Measurements from ENCODE around the gene ZGPAT. TPM values are rescaled to one million over a fixed set of nuclear protein-coding genes. Genes with fewer than 3 reads are reported as not detected.

The ZGPAT gene
- total and polyA plus RNA-seq, 2 of the 13 experiments (the other 11 are each of a cell fraction or from before 2014, with no cell fraction given), result 23.0 to 41.9 TPM

DNA sequence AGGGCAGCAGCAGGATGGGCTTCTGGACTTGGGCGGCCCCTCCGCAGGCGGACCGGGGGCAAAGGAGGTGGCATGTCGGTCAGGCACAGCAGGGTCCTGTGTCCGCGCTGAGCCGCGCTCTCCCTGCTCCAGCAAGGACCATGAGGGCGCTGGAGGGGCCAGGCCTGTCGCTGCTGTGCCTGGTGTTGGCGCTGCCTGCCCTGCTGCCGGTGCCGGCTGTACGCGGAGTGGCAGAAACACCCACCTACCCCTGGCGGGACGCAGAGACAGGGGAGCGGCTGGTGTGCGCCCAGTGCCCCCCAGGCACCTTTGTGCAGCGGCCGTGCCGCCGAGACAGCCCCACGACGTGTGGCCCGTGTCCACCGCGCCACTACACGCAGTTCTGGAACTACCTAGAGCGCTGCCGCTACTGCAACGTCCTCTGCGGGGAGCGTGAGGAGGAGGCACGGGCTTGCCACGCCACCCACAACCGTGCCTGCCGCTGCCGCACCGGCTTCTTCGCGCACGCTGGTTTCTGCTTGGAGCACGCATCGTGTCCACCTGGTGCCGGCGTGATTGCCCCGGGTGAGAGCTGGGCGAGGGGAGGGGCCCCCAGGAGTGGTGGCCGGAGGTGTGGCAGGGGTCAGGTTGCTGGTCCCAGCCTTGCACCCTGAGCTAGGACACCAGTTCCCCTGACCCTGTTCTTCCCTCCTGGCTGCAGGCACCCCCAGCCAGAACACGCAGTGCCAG lies 11.0 kb upstream of the ZGPAT start, which contains the start of gene TNFRSF6B (continued):
- no peak for TF ChIP-seq ZNF577 (CRISPR knock-in tag; IDR thresholded peaks at IDR 0.05; ENCODE audit: borderline replicate concordance, low read depth)
- 0 out of 2 replicates have a peak, but pooled peaks have one; percentile 42 for TF ChIP-seq ZSCAN20 (CRISPR knock-in tag; IDR thresholded peaks at IDR 0.05; ENCODE audit: borderline replicate concordance)
- no peak for TF ChIP-seq EHMT2 (IDR thresholded peaks at IDR 0.05; ENCODE audit: borderline replicate concordance, low read depth, low read length)
- TF ChIP-seq CHD2 (IDR thresholded peaks at IDR 0.05; ENCODE audit: low read depth, low read length), result 0 out of 2 replicates have a peak, but pooled peaks have one; percentile 8
- peak; percentile 89 for TF ChIP-seq KDM5B (CRISPR knock-in tag; IDR thresholded peaks at IDR 0.05; ENCODE audit: borderline replicate concordance)
- TF ChIP-seq ARHGAP35 (CRISPR knock-in tag; IDR thresholded peaks at IDR 0.05; ENCODE audit: borderline replicate concordance), result 0 out of 2 replicates have a peak, but pooled peaks have one; percentile 53
- no peak for TF ChIP-seq ASH2L (IDR thresholded peaks at IDR 0.05; ENCODE audit: insufficient read length, low read depth, low read length)
- TF ChIP-seq ZNF574 (CRISPR knock-in tag; IDR thresholded peaks at IDR 0.05), result peak; percentile 24
- TF ChIP-seq MTA3 (CRISPR knock-in tag; IDR thresholded peaks at IDR 0.05), result no peak
- no peak for TF ChIP-seq RARG (CRISPR knock-in tag; IDR thresholded peaks at IDR 0.05; ENCODE audit: low read depth)
- TF ChIP-seq ARNTL (CRISPR knock-in tag; IDR thresholded peaks at IDR 0.05), result 0 out of 2 replicates have a peak, but pooled peaks have one; percentile 22
- TF ChIP-seq ZNF557 (CRISPR knock-in tag; IDR thresholded peaks at IDR 0.05), result no peak
- 0 out of 2 replicates have a peak, but pooled peaks have one; percentile 1 for TF ChIP-seq ZNF761 (CRISPR knock-in tag; conservative IDR thresholded peaks at IDR 0.05)
- TF ChIP-seq, protein P1, sequence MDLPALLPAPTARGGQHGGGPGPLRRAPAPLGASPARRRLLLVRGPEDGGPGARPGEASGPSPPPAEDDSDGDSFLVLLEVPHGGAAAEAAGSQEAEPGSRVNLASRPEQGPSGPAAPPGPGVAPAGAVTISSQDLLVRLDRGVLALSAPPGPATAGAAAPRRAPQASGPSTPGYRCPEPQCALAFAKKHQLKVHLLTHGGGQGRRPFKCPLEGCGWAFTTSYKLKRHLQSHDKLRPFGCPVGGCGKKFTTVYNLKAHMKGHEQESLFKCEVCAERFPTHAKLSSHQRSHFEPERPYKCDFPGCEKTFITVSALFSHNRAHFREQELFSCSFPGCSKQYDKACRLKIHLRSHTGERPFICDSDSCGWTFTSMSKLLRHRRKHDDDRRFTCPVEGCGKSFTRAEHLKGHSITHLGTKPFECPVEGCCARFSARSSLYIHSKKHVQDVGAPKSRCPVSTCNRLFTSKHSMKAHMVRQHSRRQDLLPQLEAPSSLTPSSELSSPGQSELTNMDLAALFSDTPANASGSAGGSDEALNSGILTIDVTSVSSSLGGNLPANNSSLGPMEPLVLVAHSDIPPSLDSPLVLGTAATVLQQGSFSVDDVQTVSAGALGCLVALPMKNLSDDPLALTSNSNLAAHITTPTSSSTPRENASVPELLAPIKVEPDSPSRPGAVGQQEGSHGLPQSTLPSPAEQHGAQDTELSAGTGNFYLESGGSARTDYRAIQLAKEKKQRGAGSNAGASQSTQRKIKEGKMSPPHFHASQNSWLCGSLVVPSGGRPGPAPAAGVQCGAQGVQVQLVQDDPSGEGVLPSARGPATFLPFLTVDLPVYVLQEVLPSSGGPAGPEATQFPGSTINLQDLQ (CRISPR knock-in tag; IDR thresholded peaks at IDR 0.05), result 0 out of 2 replicates have a peak, but pooled peaks have one; percentile 25
- no peak for TF ChIP-seq ZNF670 (CRISPR knock-in tag; IDR thresholded peaks at IDR 0.05; ENCODE audit: borderline replicate concordance)
- TF ChIP-seq TAF1 (CRISPR knock-in tag; IDR thresholded peaks at IDR 0.05), result 0 out of 2 replicates have a peak, but pooled peaks have one; percentile 14
- TF ChIP-seq, protein P2, sequence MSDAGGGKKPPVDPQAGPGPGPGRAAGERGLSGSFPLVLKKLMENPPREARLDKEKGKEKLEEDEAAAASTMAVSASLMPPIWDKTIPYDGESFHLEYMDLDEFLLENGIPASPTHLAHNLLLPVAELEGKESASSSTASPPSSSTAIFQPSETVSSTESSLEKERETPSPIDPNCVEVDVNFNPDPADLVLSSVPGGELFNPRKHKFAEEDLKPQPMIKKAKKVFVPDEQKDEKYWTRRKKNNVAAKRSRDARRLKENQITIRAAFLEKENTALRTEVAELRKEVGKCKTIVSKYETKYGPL (CRISPR knock-in tag; IDR thresholded peaks at IDR 0.05), result no peak
- TF ChIP-seq MIER3 (CRISPR knock-in tag; IDR thresholded peaks at IDR 0.05; ENCODE audit: borderline replicate concordance), result no peak
- TF ChIP-seq ZNF674 (CRISPR knock-in tag; IDR thresholded peaks at IDR 0.05; ENCODE audit: low read depth), result 0 out of 2 replicates have a peak, but pooled peaks have one; percentile 82
- TF ChIP-seq, protein P3, sequence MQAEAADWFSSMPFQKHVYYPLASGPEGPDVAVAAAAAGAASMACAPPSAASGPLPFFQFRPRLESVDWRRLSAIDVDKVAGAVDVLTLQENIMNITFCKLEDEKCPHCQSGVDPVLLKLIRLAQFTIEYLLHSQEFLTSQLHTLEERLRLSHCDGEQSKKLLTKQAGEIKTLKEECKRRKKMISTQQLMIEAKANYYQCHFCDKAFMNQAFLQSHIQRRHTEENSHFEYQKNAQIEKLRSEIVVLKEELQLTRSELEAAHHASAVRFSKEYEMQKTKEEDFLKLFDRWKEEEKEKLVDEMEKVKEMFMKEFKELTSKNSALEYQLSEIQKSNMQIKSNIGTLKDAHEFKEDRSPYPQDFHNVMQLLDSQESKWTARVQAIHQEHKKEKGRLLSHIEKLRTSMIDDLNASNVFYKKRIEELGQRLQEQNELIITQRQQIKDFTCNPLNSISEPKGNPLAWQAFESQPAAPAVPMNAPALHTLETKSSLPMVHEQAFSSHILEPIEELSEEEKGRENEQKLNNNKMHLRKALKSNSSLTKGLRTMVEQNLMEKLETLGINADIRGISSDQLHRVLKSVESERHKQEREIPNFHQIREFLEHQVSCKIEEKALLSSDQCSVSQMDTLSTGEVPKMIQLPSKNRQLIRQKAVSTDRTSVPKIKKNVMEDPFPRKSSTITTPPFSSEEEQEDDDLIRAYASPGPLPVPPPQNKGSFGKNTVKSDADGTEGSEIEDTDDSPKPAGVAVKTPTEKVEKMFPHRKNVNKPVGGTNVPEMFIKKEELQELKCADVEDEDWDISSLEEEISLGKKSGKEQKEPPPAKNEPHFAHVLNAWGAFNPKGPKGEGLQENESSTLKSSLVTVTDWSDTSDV (CRISPR knock-in tag; IDR thresholded peaks at IDR 0.05), result 0 out of 2 replicates have a peak, but pooled peaks have one; percentile 13
